ENCODE measurements around the gene SOX8.

GRCh38 chr16:938136-938535 is 43.4 kb upstream of the SOX8 start:
- no peak for TF ChIP-seq CTCF (IDR thresholded peaks at IDR 0.05)
- TF ChIP-seq POLR2A (IDR thresholded peaks at IDR 0.05) = no peak
